GM18507 (cell line): ENCODE data around the gene TUBA8.
"Not testable (repeated sequence)": the region's sequence is repeated elsewhere in the genome, so short reads cannot be mapped to it uniquely, and the experiment has no call there.

Experiments
- DNase-seq: peaks from one replicate; pipeline ENCODE4 v3.0.0; 2011; ENCODE audit warnings: low read depth; ENCODE audit not compliant: insufficient read length; ENCODE audit errors: extremely low spot score
- FAIRE-seq: peaks from 2 replicates; lab custom pipeline; 2011; peaks lifted over from hg19 to GRCh38; lab: Jason Lieb, UNC

The TUBA8 gene

GRCh38 chr22:18156878-18157713, 46.5 kb downstream of the TUBA8 start:
- DNase-seq = no peak
- FAIRE-seq = no peak

GRCh38 chr22:18157714-18158028, 47.1 kb downstream of the TUBA8 start:
- DNase-seq (no peak), FAIRE-seq (no peak)

DNA sequence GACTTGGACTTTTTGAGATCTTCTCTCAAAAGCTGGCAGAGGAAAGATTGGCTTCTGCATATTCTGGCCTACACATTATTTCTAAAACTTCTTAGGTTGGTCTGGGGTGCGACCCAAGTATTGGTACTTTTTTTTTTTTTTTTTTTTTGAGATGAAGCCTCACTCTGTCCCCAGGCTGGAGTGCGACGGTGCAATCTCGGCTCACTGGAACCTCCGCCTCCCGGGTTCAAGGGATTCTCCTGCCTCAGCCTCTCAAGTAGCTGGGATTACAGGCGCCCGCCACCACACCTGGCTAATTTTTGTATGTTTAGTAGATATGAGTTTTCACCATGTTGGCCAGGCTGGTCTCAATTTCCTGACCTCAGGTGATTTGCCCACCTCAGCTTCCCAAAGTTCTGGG, 50.0 kb downstream of the TUBA8 start:
- DNase-seq, FAIRE-seq: not testable (repeated sequence)

- not testable (repeated sequence) for DNase-seq
- FAIRE-seq = peak; percentile 69
Measured at GRCh38 chr22:18163843-18164242, 53.2 kb downstream of the TUBA8 start.

DNA sequence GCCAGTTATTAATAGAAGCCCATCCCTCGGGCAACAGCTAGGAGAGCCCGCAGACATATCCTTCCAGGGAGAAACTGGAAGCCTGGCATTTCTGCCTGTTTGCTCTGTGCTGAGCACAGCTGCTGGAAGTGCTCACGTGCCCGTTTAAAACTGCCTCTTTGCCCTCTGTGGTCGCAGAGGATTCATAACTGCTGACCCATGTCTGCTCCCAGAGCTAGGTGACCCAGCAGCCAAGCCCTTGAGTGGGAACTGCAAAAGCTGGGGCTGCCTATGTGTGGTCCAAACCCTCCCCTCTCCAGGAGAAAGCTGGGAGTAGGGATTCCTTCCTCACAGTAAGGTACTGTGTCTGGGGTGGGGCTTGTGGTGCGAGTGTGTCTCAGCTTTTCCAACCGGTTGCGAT, 54.0 kb downstream of the TUBA8 start:
- DNase-seq = not testable (repeated sequence)

DNA sequence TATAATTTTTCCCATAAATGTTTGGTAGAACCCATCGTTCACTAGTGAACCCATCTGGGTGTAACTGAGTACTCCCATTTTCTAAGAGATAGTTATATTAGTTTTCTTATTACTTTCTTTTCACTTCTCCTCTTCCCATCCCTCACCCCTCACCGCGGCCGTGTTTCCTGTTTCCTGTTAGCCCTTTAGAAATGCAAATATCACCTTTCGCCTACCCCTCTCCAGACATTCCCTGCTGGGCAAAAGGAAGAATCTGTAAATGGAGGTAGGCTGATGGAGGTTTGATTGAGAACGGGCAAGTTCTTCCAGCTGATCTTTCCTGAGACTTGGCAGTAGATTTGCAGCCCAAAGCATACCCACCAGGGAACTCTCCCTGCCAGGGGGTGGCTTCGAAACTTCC, 54.7 kb downstream of the TUBA8 start:
- DNase-seq, FAIRE-seq: not testable (repeated sequence)

More for the DNA sequence above, 54.0 kb downstream of the TUBA8 start:
- FAIRE-seq = not testable (repeated sequence)

DNA sequence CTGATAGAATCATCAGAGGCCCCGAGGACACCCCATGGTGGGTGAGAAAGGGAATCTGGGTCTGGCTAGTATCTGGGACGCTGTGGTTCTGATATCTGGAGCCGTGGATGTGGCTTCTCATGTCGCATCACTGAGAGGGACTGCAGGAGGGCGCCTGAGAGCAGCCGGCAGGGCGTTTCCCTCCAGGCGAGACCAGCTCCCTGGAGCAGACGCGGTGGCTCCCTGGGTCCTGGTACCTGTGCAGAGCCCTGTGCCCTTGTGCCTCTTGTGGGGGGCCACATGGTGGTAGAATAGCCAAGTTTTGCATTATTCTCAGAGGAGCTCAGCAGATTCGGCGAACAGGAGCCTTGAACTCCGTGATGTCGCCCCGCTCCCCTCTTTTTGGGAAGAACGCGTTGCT, 59.7 kb downstream of the TUBA8 start:
- not testable (repeated sequence) for FAIRE-seq, DNase-seq

DNA sequence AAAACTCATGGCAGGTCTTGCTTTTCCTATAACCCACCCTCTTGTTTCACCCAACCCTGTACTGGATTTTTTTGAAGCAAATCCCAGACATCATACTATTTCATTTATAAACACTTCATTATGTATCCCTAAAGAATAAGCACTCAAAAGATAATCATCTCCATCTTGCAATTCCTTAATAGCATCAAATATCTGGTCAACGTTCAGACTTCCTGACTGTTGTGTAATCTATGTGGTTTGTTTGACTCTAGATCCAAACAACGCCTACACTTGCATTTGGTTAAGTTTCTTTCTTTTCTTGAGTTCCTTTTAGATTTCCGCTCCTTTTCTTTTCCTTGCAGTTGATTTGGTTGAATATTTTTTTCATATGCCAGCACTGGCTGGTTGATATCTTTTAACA, 61.6 kb downstream of the TUBA8 start:
- not testable (repeated sequence) for FAIRE-seq, DNase-seq

- DNase-seq, FAIRE-seq: not testable (repeated sequence)
Measured at GRCh38 chr22:18172776-18173175, 62.2 kb downstream of the TUBA8 start.

DNA sequence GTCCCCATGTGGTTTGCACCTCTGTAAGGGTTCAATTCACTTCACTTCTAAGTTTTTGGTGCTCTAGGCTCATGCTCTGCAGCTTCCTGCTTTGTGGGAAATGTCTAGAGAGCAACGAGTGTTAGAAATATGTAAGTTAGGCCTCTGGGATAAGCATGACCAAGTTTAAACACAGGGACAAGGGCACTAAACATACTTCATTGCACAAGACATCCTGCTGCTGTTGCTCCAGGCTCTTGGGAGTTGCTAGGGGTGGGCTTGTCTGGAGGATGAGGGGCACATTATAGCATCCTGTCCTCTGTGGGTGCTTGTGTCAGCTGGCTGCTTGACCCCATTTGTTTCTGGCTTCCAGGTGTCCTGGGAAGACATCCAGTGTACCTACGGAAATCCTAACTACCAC, 62.8 kb downstream of the TUBA8 start:
- FAIRE-seq, DNase-seq: not testable (repeated sequence)
